ENCODE measurements around the gene TNFRSF14.

Gene TNFRSF14

DNA sequence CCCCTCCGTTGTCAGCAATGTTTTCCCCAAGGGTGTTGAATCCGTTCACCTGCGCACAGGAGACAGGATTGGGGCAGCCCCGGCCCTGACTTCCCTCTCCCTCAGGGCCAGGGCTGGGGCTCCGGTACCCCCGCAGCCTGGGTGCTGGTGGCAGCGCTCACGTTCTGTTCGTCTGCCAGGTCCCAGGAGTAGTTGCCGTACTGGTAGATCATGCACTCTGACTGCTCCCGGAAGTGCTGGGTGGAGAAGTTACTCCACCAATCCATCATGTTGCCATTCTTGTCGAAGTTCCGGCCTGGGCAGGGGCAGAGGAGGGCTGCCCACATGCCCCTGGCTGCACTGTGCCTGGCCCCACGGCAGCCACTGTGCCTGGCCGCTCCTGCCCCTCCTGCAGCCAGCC is 36.5 kb downstream of the TNFRSF14 start:
- TF ChIP-seq FOXM1 (IDR thresholded peaks at IDR 0.05; ENCODE audit: borderline replicate concordance, low read depth) (no peak), USF1 (IDR thresholded peaks at IDR 0.05) (no peak), TAF1 (IDR thresholded peaks at IDR 0.05; ENCODE audit: low read depth) (no peak), EGR1 (IDR thresholded peaks at IDR 0.05) (no peak), RAD21 (IDR thresholded peaks at IDR 0.05; ENCODE audit: low read depth) (no peak), YY1 (IDR thresholded peaks at IDR 0.05; ENCODE audit: low read depth) (no peak), ZBTB7A (IDR thresholded peaks at IDR 0.05; ENCODE audit: low read depth) (no peak), CEBPB (IDR thresholded peaks at IDR 0.05) (no peak), CREB1 (IDR thresholded peaks at IDR 0.05; ENCODE audit: low read depth) (no peak), TCF12 (IDR thresholded peaks at IDR 0.05; ENCODE audit: low read depth) (no peak), TEAD4 (IDR thresholded peaks at IDR 0.05) (no peak), NFIC (IDR thresholded peaks at IDR 0.05) (no peak), EP300 (IDR thresholded peaks at IDR 0.05; ENCODE audit: borderline replicate concordance) (no peak)
- TF ChIP-seq, protein P1, sequence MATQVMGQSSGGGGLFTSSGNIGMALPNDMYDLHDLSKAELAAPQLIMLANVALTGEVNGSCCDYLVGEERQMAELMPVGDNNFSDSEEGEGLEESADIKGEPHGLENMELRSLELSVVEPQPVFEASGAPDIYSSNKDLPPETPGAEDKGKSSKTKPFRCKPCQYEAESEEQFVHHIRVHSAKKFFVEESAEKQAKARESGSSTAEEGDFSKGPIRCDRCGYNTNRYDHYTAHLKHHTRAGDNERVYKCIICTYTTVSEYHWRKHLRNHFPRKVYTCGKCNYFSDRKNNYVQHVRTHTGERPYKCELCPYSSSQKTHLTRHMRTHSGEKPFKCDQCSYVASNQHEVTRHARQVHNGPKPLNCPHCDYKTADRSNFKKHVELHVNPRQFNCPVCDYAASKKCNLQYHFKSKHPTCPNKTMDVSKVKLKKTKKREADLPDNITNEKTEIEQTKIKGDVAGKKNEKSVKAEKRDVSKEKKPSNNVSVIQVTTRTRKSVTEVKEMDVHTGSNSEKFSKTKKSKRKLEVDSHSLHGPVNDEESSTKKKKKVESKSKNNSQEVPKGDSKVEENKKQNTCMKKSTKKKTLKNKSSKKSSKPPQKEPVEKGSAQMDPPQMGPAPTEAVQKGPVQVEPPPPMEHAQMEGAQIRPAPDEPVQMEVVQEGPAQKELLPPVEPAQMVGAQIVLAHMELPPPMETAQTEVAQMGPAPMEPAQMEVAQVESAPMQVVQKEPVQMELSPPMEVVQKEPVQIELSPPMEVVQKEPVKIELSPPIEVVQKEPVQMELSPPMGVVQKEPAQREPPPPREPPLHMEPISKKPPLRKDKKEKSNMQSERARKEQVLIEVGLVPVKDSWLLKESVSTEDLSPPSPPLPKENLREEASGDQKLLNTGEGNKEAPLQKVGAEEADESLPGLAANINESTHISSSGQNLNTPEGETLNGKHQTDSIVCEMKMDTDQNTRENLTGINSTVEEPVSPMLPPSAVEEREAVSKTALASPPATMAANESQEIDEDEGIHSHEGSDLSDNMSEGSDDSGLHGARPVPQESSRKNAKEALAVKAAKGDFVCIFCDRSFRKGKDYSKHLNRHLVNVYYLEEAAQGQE (IDR thresholded peaks at IDR 0.05; ENCODE audit: low read depth), result no peak
- TF ChIP-seq, protein P2, sequence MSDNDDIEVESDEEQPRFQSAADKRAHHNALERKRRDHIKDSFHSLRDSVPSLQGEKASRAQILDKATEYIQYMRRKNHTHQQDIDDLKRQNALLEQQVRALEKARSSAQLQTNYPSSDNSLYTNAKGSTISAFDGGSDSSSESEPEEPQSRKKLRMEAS (IDR thresholded peaks at IDR 0.05), result no peak

DNA sequence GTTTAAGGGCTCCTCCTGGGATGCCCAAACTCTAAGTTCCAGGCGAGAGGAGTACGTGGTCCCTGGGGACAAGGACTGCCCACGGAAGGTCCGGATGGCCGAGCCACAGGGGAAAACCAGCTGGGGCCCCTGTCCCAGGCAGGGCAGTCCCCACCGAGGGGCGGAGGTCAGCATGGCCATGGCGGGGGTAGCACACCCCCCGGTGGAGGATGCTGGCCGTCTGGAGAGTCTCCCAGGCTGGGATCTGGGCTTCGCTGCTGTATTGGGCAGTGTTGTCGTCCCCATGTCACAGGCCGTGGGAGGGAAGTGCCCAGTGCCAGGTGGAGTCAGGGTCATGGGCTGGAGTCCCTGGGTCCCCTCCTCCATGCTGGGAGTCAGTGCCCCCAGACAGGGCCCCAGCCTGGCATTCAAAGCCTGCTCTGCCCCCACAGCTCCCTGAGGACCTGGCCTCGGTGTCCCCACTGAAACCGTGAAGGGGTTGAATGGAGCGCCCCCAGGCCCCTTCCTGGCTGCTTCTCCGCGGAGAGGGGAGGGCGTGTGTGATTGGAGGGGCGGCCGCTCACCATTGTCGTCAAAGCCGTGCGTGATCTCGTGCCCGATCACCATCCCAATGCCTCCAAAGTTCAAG is 37.2 kb downstream of the TNFRSF14 start:
- TF ChIP-seq TEAD4 (IDR thresholded peaks at IDR 0.05) (no peak), EGR1 (IDR thresholded peaks at IDR 0.05) (no peak), NFIC (IDR thresholded peaks at IDR 0.05) (no peak), RAD21 (IDR thresholded peaks at IDR 0.05; ENCODE audit: low read depth) (no peak), USF1 (IDR thresholded peaks at IDR 0.05) (no peak), YY1 (IDR thresholded peaks at IDR 0.05; ENCODE audit: low read depth) (no peak), ZBTB7A (IDR thresholded peaks at IDR 0.05; ENCODE audit: low read depth) (no peak), FOXM1 (IDR thresholded peaks at IDR 0.05; ENCODE audit: borderline replicate concordance, low read depth) (no peak), TCF12 (IDR thresholded peaks at IDR 0.05; ENCODE audit: low read depth) (no peak)

DNA sequence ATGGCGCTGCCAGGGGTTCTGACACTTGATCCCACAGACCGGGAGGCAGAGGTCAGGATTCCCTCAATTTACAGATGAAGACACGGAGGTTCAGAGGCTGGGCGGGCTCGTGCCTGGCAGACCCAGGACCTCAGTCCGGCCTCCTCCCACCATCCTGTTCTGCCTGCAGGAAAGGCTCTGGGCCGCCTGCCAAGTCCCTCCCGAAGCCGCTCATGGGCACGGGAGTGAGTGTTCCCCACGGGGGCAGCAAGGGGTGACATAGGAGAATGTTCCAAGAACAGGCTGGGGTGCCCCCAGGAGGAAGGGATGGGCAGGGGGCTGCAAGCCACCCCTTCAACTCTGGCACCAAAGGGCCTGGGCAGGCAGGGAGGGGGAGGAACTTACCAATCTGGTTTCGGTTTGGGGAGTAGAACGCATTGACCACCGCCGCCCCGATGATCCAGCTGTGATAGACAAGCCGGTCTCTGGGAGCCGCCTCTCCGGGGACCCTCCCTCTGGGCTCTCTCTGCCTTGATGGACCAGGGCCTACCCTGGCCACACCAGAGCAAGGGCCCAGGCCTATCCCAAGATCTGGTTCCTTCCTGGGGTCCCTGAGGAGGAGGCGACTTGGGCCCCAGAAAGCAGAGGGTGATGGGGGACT is 38.0 kb downstream of the TNFRSF14 start:
- TF ChIP-seq NFIC (IDR thresholded peaks at IDR 0.05), result peak; percentile 55; the same call in 1 of the 2 replicates
- TF ChIP-seq, protein P2 (IDR thresholded peaks at IDR 0.05), result no peak

DNA sequence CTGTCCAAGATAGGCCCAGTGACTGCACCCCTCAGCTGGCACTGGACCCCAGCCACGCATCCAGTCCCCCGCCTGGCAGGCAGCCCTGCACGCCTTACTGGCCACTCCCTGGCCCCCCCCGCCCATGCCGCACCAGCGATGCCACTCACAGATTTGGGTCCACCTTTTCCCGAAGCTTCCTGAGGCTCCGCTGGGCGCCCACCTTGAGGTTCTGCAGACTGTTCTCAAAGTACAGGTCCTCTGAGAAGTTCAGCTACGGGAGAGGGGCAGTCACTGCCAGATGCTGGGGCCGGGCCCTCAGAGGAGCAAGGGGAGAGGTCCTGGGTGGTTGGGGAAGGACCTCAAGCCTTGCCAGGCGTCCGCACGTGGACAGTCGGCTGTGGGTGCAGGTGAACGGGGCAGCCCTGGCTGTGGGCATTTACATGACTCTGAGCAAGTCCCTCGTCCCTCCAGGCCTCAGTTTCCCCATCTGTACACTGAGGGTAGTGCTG is 38.5 kb downstream of the TNFRSF14 start:
- TF ChIP-seq EGR1 (IDR thresholded peaks at IDR 0.05), result no peak
- TF ChIP-seq TCF12 (IDR thresholded peaks at IDR 0.05; ENCODE audit: low read depth), result no peak
- no peak for TF ChIP-seq FOXM1 (IDR thresholded peaks at IDR 0.05; ENCODE audit: borderline replicate concordance, low read depth)
- TF ChIP-seq, protein P1 (IDR thresholded peaks at IDR 0.05; ENCODE audit: low read depth), result no peak
- TF ChIP-seq CEBPB (IDR thresholded peaks at IDR 0.05), result no peak
- TF ChIP-seq ZBTB7A (IDR thresholded peaks at IDR 0.05; ENCODE audit: low read depth), result no peak
- TF ChIP-seq EP300 (IDR thresholded peaks at IDR 0.05; ENCODE audit: borderline replicate concordance), result no peak
- TF ChIP-seq YY1 (IDR thresholded peaks at IDR 0.05; ENCODE audit: low read depth), result no peak
- no peak for TF ChIP-seq RAD21 (IDR thresholded peaks at IDR 0.05; ENCODE audit: low read depth)

DNA sequence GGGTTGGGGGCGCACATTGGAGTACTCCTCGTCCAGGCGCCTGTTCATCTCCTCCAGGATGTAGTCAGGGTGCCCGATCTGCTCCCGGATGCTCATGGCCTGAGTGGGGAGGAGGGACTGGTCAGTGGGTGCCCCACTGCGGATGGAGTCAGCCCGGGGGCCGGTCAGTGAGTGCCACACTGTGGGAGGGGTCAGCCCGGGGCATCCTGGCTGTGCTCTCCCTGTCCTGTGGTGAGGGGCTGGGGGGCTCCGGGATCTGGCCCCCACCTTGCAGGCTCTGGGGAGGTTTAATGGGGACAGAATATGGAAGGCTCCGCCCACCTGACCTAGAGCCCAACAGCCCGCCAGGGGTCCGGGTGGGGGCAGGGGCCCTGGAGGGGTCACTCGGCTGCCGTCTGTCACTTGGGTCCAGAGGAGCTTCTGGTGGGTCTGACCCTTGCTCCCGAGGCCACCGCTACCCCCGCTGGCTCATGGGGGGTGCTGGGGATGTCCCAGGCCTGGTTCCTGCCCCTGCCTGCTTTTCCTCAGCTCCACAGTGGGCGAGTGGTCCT is 39.2 kb downstream of the TNFRSF14 start:
- no peak for TF ChIP-seq EGR1 (IDR thresholded peaks at IDR 0.05)
- TF ChIP-seq EP300 (IDR thresholded peaks at IDR 0.05; ENCODE audit: borderline replicate concordance), result no peak
- no peak for TF ChIP-seq TCF12 (IDR thresholded peaks at IDR 0.05; ENCODE audit: low read depth)
- TF ChIP-seq USF1 (IDR thresholded peaks at IDR 0.05), result no peak
- no peak for TF ChIP-seq TEAD4 (IDR thresholded peaks at IDR 0.05)
- no peak for TF ChIP-seq CREB1 (IDR thresholded peaks at IDR 0.05; ENCODE audit: low read depth)
- no peak for TF ChIP-seq CEBPB (IDR thresholded peaks at IDR 0.05)
- TF ChIP-seq TAF1 (IDR thresholded peaks at IDR 0.05; ENCODE audit: low read depth), result no peak
- TF ChIP-seq, protein P1 (IDR thresholded peaks at IDR 0.05; ENCODE audit: low read depth), result no peak
- TF ChIP-seq NFIC (IDR thresholded peaks at IDR 0.05), result no peak
- TF ChIP-seq FOXM1 (IDR thresholded peaks at IDR 0.05; ENCODE audit: borderline replicate concordance, low read depth), result no peak
- no peak for TF ChIP-seq ZBTB7A (IDR thresholded peaks at IDR 0.05; ENCODE audit: low read depth)
- TF ChIP-seq, protein P2 (IDR thresholded peaks at IDR 0.05), result no peak
- no peak for TF ChIP-seq RAD21 (IDR thresholded peaks at IDR 0.05; ENCODE audit: low read depth)
- TF ChIP-seq YY1 (IDR thresholded peaks at IDR 0.05; ENCODE audit: low read depth), result no peak
